Measurements from ENCODE around the gene CETP.
"Not testable (repeated sequence)": the region's sequence is repeated elsewhere in the genome, so short reads cannot be mapped to it uniquely, and the experiment has no call there.

CETP gene

DNA sequence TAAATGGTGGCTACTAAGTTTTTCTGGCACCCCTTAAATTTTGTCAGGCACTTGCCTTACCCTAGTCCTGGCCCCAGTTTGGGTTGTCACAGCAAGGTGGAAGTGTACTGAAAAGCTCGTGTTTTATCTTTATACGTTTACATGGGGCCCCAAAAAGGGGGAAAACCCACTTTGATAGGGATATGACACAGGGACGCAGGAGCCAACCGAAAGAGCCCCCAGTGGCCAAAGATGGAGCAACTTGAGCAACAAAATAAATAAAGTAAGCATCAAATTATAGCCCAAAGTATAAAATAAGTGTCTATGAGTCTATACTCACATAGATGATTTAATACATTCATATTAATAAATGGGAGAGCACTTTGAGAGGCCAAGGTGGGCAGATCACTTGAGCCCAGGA is 5.0 kb upstream of the CETP start:
- no peak for DNase-seq (ENCODE audit: low read depth in 2 of 2, low spot score in 1 of 2)

DNA sequence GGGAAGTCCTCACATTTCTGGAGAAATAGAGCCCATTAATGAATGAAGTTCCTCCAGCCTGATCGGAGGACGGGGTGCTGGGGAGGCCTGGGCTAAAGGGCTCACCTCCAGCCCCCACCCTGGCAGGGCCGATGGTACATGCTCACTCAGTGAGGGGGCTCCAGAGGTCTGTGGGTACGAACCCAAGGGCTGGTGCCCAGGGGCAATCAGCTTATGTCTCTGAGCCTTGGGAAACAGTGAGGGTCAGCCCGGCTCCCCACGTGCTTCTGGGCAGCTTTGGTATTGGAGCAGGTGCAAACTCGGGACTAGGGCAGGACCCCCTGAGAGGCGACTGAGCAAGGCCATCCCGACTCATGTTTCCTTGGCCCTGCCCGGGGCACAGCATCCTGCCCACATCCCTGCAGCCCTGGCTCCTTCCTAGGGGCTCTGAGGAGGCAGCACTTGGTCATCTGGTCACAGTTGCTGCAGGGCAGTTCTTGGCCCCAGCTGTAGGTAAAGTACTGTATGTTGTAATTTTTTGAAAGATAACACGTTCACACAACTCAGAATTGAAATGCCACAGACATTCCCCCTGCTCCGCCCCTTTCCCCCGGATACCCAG is 969 bp upstream of the CETP start:
- no peak for DNase-seq (ENCODE audit: low read depth in 2 of 2, low spot score in 1 of 2)

DNA sequence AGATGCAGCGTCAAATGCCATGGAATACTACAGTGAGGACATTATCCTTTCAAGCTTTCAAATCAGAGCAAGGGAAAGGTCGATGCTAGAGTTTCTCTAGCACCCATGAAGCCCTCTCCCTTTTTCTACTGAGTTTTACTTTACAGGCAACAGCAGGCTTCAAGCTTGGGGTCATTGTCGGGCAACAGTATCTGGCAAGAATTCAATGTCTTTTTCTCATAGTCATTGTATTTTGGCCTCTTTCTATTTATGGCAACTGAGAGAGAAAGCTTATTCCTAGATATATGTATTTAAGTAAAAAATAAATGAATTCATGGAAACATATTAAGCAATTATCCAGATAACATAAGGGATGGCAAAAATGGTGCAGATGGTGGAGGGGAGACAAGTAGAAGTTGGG is 364 bp upstream of the CETP start:
- no peak for DNase-seq (ENCODE audit: low read depth in 2 of 2, low spot score in 1 of 2)

GRCh38 chr16:56964243-56965148 is 2.7 kb downstream of the CETP start:
- peak; percentile 84 to 96 for DNase-seq (ENCODE audit: low read depth in 2 of 2, low spot score in 1 of 2)

- no peak for DNase-seq (ENCODE audit: low read depth in 2 of 2, low spot score in 1 of 2)
These were observed 3.7 kb downstream of the CETP start for GRCh38 chr16:56965149-56966092.

DNA sequence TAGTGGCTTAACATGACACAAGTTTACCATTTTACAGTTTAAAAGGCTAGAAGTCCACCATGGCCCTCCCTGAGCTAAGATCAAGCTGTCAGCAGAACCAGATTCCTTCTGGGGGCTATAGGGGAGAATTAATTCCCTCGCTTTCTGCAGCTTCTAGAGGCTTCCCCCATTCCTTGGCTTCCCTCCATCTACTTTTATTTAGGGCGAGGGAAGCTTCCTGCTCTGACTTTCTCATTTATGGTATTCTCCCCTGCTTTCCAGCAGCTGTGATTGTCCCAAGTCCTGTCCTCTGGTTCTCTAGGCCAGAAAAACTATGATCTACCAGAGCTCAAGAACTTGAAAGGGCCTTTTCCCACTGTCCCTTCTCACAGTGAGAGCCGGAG is 4.3 kb downstream of the CETP start:
- DNase-seq (ENCODE audit: low read depth in 2 of 2, low spot score in 1 of 2): no peak

GRCh38 chr16:56967733-56968132 is 6.0 kb downstream of the CETP start:
- DNase-seq (ENCODE audit: low read depth in 2 of 2, low spot score in 1 of 2): no peak

- no peak for DNase-seq (ENCODE audit: low read depth in 2 of 2, low spot score in 1 of 2)
These were observed 8.0 kb downstream of the CETP start for GRCh38 chr16:56969769-56970168.

GRCh38 chr16:56970934-56971767 is 9.4 kb downstream of the CETP start:
- no peak for DNase-seq (ENCODE audit: low read depth in 2 of 2, low spot score in 1 of 2)

DNA sequence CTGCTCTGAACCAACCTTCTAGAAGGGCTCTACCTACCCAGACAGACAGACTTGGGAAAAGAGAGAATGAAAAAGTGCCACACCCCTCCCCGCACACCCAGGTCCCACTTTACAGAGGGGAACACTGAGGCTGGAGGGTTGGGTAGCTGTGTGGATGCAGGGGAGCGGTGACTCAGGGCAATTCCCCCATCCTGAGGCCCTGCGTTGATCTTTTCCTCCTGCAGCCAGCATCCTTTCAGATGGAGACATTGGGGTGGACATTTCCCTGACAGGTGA is 10.0 kb downstream of the CETP start:
- DNase-seq (ENCODE audit: low read depth in 2 of 2, low spot score in 1 of 2): no peak

GRCh38 chr16:56972403-56973293 is 10.9 kb downstream of the CETP start:
- no peak for DNase-seq (ENCODE audit: low read depth in 2 of 2, low spot score in 1 of 2)

DNA sequence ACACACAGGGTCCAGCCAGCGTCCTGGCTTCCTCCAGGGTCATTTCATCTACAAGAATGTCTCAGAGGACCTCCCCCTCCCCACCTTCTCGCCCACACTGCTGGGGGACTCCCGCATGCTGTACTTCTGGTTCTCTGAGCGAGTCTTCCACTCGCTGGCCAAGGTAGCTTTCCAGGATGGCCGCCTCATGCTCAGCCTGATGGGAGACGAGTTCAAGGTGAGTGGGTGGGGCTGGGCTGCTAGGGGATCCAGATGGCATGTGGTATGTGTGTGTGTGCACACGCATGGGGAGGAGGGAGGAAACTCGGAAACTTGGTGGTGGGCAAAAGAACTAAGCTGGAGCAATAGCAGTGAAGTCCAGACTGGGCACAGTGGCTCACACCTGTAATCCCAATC is 11.5 kb downstream of the CETP start:
- DNase-seq (ENCODE audit: low read depth in 2 of 2, low spot score in 1 of 2): no peak

DNA sequence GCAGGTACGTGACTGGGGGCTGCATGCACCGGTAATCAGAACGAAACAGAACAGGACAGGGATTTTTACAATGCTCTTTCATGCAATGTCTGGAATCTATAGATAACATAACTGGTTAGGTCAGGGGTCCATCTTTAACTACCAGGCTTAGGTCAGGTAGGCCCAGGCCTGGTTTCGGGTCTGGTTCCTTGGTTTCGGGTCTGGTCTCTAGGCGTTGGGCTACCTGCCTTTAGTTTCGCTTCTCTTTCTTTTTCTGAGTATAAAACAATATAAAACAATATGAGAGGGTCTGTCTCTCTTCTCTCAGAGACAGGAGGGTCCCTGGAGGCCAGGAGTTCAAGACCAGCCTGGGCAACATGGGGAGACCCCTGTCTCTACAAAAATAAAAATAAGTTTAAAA is 12.1 kb downstream of the CETP start:
- not testable (repeated sequence) for DNase-seq (ENCODE audit: low read depth in 2 of 2, low spot score in 1 of 2)

- no peak for DNase-seq (ENCODE audit: low read depth in 2 of 2, low spot score in 1 of 2)
These were observed 13.0 kb downstream of the CETP start for GRCh38 chr16:56974549-56975300.

DNA sequence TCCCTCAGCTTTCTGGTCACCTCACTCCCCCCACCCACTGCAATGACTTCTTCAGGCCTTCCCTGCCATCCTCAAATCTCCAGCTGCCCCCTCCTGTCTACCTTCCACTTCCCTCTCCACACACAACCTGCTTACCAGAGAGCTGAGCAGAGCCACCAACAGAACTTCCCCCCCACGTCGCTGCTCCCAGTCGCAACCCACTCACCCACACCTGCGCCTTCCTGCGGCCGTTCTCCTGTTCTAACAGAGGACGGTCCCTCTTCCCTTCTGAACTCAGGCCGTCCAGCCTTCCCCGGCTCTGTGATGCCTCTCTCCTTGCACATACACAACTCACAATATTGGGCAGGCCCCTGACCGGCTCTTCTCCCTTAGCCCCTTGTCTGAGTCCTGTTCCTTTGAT is 14.0 kb downstream of the CETP start:
- DNase-seq (ENCODE audit: low read depth in 2 of 2, low spot score in 1 of 2): no peak

DNA sequence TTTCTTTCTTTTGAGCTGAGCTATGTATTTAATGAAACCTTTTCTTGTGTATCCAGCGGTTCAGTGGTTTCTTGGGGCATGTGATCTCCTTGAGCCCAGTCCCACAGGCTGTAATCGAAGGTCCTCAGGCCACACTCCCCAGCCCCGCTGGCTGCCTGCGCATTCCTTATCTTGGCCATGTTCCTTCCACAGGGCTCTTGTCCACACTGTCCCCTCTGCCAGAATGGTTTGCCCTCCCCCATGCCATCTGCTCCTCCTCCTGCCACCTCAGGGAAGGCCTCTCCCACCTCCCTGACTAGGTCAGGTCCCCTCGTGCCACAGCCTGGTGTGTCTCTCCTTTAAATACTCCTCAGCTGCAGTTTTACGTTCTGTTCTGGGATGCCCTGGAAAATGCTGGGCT is 15.5 kb downstream of the CETP start:
- no peak for DNase-seq (ENCODE audit: low read depth in 2 of 2, low spot score in 1 of 2)

DNA sequence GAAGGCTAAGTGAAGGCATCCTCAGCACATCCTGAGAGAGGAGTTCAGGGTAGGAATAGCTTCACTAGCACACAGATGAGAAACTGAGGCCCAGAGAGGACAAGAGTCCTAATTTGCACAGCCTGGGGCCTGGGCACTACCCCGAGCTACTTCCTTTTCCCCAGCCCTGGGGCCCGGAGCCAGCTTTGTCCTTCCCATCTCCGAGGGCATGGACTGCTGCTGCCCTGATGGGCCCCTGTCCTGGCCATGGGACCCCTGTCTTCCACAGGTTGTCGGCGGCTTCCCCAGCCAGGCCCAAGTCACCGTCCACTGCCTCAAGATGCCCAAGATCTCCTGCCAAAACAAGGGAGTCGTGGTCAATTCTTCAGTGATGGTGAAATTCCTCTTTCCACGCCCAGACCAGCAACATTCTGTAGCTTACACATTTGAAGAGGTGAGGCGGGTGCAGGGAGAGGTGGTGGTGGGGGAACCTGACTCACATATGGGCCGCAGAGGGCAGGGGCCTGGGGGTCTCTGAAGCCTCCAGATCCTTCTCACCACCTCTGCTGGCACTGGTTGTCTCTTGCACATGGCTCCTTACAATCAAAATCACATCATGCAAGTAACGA is 16.2 kb downstream of the CETP start:
- no peak for DNase-seq (ENCODE audit: low read depth in 2 of 2, low spot score in 1 of 2)

GRCh38 chr16:56980201-56980535 is 18.4 kb downstream of the CETP start:
- DNase-seq (ENCODE audit: low read depth in 2 of 2, low spot score in 1 of 2): no peak

Data from stimulated activated CD8-positive, alpha-beta memory T cell treated with anti-CD3 and anti-CD28 coated beads, Interleukin-4, amount 100 ng/mL, for 4 hours (primary cell).